HG03520 (cell line): Measurements from ENCODE around the gene SERP2.
"Not testable (repeated sequence)": the region's sequence is repeated elsewhere in the genome, so short reads cannot be mapped to it uniquely, and the experiment has no call there.

Experiments
- ATAC-seq: cut with Tn5 transposase; IDR thresholded peaks from one replicate; pipeline ENCODE4 v1.9.1; 2021; ENCODE audit warnings: mild to moderate bottlenecking, moderate library complexity; ENCODE audit not compliant: unreplicated experiment

The SERP2 gene

DNA sequence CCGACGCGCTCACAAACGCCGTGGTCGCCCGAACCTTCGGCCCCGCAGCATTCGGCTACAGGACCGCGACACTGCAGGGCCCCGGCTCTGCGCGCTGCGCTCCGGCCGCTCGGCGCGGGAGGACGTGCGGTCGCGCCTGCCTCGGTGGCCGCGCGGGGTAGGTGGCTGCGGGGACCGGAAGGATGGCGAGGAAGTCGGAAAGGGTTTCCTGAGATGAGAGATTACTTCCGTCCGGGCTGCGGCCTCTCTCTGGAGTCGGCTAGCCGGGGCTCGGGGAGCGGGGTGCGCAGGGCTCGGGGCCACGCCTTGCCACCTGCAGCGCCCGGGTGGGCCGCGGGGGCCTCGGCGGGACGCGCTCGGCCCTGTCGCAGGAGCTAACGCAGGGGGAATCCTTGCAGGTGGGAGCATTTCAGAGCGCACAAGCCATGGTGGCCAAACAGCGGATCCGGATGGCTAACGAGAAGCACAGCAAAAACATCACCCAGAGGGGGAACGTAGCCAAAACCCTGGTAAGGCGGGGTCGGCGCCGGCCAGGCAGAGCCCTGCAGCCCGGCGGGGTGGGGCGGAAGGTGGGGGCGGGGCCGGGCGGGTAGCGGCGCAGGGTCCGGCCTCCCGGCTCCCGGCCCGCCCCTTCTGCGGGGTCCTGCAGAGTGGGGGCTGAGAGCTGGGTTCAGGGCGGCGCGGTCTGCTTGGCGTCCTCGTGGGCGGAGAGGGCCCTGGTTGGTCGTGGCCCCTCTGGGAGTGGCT, at the start of gene SERP2:
Gene SERP2, plus strand, starts transcription at position 224 of the 747 bp plus-strand sequence. Its CDS starts 202 bp downstream, at position 426.
- ATAC-seq, result no peak

DNA sequence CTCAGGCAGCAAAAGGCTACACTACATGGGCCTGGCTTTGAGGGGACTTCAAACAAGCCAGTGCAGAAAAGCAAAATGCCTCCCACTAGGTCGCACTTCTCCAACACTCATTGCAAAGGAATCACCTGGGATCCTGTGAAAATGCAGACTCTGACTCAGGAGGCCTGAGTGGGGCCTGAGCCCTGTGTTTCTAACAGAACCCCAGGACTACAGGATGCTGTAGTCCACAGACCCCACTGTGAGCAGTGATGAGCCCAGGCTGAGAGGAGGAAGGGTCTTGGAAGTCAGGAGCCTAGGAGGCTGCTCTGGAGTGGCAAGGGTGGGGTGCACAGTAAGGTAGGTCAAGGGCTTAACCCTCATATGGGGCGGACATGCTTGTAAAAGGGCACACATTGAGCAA, 46.7 kb upstream of the SERP2 start:
- ATAC-seq, result no peak

DNA sequence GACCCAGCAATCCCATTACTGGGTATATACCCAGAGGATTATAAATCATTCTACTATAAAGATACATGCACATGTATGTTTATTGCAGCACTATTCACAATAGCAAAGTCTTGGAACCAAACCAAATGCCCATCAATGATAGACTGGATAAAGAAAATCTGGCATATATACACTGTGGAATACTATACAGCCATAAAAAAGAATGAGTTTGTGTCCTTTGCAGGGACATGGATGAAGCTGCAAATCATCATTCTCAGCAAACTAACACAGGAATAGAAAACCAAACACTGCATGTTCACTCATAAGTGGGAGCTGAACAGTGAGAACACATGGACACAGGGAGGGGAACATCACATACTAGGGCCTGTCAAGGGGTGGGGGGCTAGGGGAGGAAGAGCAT, 44.6 kb upstream of the SERP2 start:
- not testable (repeated sequence) for ATAC-seq

DNA sequence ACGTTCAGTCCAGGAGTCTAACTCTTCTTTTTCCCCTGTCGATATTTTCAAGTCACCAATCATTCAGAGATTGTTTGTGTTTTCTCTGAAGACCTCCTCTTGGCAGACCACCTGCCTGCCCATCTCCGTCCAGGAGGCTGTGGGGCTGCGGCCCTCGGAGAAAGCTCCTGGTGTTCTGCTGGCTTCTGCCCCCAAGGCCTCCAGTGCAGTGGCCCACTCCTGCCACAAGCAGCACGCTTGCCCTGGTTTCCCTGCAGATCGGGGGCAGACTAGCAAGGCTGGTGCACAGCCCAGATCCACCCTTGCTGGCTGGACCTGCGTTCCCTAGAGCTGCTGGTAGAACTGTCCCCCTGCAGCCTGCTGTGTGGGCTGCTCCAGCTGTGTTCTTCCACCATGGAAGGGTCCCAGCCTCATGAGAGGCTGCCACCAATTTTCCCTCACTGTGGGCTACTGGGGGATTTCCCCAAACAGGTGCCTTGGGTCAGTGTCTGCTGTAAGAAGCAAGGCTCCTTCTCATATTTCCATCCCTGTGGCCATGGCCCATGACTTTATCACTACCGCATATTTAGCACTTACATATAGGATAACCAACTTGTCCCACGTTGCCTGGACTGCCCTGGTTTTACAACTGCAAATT, 43.6 kb upstream of the SERP2 start:
- no peak for ATAC-seq

DNA sequence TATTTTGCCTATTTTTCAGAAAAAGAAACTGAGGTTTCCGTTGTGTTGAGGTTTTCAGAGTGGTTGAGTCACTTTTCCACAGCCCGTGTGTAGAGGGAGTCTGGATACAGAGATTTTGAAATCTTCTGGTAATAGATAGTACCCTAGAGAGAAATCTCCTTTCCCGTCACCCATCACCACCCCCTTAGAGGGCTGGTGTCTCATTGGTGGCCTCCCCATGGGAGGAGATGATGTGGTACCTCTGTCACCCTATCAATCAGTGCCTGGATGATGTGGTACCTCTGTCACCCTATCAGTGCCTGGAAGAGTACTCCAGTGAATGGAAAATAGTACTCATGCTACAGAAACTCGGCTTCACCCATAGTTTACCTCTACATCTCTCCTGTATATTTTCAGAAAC, 42.2 kb upstream of the SERP2 start:
- ATAC-seq, result no peak

DNA sequence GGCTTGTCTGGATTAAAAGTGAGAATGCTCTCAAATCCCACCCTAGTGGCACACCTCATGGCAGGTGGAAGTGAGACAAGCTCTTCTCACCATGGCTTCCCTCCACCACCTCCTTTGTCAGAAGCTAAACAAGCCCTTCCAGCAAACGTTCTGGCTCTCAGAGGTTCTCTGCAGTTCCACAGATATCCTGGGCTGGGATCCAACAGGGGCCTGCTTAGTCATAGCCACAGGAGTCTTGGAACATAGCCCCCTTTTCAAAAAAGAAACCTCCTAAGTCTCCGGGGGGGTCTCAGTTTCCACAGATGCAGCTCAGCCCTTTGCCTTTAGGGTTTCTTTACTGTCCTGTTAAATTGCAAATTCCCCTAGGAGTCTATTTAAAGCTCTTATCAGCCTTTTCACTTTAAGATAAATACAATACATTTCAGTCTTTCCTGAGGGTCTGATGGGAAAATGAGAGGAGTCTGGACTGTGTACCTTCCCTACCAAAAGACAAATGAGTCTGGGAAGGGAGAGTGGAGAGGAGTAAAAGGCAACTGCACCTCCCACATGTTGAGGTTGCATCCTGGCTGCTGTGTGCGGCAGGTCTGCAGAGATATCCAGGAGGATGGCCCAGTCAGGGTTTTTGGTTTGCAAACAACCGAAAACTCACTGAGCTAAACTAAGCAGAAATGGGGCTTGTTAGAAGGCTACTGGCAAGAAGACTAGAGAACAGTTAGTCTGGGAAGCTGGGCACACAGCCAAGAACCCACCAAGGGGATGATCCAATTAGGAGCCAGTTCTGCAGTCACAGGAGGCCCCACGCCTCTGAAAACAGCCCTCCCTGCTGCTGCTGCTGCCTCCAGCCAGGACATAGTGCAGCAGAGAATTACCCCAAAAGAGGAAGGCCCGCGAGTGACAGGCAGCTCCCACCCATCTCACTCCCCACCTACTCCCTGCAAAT, 41.4 kb upstream of the SERP2 start:
- no peak for ATAC-seq

DNA sequence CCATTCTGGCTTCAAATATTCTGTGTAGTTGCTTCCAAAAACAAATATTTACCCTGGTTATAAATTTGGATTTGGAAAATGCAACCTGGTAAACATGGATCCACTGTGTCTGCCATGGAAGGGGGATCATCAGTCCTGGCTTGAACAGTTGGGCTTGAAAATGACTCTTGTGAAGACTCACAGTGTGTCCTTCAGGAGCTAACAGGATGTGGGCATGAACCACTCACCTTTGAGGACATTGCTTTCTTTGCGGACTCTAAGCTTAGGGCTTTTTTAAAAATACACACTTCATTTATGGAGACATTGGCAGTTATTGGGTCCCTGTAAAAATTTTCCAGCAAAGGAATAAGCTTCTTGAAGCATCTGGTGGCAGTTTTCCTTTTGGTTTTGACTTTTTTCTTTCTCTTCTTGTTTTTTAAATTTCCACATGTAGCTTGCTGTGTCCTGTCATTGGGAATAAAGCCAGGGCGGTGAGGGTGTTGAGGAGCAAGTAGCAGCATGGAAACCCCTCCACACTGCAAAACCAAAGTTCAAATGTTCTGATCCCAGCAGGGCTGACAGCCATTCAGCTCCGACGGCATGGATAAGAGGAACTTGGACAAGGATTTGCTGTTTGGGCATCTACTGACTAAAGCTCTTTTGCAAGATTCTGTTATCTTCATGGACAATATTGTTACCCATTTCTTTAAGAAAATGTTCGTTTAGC, 39.5 kb upstream of the SERP2 start:
- ATAC-seq, result no peak

DNA sequence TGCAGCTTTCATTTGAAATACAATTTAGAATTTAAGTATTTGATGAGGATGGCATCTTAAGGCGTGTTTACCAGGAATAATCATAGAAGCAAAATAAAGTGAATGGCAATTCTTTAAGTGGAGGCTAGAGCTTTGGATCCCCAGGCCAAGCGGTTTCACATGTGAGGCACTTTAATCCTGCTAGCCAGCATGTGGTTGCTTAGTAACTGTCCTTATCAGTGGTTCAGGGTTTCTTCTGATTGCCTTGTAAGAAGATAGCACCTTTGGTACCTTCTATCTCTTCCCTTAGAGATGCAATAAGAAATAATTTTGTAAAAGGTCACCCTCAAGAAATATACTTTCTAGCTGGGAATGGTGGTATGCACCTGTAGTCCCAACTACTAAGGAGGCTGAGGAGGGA, 38.9 kb upstream of the SERP2 start:
- no peak for ATAC-seq

DNA sequence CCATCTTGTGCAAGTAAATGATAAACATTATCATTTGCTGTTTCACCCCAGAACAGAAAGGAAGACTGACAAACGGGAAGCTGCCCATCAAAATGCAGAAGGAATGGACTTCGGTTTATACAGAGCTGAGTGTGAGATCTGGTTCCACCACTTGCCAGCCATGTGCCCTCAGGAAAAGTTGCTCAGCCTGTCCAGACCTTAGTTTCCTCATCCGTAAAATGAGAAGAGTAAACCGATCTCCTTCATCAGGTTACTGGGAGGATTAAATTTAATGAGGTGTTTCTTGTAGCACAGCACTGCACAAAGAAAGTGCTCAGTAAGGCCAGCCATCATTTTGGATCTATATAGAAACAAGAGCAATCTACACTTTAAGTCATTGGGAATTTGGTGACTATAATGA, 36.7 kb upstream of the SERP2 start:
- ATAC-seq, result no peak

DNA sequence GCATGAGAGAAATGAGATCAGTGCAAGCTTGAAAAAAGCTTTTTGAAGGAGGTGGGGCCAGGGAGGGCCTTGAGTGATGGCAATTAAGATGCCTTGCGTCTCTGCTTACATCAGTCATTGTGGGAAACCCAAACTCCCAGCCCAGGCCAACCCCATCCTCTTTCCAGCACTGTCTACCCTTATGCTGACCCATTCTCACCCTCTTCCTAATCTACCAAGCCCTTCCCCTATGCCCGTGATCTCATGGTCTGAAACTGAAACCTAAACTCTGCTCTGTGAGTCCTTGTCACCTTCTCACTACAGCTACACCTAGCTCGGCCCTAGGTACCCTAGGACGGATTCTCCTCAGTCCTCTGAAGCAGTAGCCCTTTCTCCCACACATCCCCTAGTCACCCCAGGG, 36.0 kb upstream of the SERP2 start:
- no peak for ATAC-seq

DNA sequence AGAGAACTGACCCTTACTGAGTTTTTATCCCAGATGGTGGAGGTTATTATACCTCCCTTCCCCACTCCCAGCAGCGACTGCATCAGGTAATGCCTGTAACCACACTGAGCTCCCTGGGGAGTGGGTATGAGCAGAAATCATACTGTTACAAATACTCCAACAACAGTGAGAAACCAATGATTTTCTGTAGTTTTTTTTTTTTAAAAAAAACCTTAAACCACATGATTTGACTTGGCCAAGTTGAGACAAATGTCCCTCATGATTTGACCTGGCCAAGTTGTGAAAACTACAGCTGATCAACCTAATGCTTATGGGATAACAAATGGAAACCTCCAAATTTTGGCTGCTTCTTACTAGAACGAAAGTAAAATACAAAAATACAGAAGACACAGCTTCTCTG, 33.1 kb upstream of the SERP2 start:
- ATAC-seq, result no peak

DNA sequence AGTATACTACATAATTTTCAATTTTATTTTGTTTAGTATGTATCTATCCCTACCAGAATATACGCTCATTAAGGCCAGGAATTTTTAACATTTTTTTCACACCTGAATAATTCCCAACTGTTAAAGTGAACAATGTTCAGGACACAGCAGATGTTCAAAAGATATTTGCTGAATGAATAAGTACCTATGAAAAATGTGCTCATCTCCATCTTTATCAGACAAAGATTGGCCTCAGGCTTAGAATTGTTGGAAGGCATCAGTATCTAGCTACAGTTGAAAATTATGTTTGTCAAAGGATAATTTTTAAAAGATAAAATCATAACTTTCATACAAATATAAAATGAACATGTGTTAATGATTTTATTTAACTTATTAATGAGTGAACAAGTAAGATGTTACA, 30.9 kb upstream of the SERP2 start:
- ATAC-seq, result no peak

DNA sequence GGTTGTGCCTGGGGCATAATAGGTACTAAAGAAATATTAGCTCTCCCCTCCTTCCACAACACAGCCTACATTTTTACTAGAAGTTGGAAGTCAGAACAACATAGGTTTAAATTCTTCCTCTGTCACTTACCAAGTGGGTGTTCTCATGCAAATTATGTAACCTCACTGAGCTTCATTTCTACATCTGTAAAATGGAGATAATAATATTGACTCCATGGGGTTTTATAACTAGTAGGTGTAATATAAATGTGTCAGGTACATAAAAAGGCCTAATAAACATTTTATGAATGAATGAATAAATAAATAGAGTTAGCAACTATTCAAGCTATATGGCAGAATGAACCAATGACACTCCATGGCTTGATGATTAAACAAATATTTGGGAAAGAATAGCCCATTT, 27.1 kb upstream of the SERP2 start:
- ATAC-seq, result no peak

DNA sequence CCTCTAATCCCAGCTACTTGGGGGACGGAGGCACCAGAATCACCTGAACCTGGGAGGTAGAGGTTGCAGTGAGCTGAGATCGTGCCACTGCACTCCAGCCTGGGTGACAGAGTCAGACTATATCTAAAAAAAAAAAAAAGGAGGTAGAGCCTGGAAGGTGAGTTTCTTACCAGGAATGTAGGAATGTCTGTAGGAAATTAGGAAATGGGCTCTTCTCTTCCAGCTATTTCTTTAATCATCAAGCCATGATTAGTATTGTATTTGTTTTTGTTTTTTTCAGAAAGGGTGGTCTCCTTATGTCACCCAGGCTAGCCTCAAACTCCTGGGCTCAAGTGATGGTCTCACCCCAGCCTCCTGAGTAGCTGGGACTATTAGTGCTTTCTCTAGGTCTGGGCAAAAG, 26.3 kb upstream of the SERP2 start:
- ATAC-seq, result no peak

DNA sequence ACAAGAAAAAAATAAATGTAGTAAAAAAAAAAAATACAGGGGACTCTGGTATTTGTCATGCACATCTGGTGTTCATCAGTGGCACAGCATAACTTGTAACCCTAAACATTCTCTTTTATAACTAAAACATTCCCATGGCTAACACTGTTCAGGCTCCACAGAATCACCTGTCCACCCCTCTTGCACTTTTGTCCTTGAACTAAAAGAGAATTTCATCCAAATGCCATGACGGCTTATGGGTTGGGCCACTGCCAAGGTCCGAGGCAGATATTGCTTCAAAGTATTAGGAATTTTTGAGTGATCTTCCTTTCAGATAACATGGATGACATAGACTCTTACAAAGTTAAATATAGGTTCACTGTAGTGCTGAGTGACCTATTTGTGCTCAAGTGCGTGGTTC, 25.7 kb upstream of the SERP2 start:
- no peak for ATAC-seq

DNA sequence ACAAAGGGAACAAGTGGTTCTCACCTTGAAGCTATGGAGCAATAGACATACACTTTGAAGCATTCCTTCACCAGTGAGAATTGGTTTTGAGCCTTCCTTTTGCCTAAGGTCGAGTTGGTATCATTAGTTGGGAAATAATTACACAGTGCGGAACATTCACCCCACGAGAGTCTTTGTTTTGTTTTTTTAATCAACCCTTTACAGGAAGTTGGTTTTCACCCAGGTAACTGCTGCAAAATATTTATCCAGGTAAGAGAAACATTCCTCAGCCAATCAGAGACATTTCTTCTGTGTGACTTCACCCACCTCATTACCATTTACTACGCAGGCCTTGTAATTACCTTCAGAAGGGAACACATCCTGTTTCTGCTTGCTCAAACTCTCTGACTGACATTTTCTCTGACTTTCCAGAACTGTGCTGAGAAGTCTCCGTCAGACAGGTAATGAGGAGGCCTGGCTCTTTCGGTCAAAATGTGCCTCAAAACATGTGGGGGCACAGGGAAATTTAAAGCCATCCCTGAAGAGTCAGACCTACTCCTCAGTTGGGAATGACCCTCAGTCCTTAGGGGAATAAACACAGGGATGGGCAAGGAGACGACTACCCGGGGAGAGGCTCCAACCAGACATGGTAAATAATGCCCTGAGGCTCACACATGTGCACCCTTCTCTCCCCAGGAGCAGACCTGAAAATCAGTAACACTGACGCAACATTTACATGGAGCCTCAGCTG, 22.7 kb upstream of the SERP2 start:
- ATAC-seq, result no peak

DNA sequence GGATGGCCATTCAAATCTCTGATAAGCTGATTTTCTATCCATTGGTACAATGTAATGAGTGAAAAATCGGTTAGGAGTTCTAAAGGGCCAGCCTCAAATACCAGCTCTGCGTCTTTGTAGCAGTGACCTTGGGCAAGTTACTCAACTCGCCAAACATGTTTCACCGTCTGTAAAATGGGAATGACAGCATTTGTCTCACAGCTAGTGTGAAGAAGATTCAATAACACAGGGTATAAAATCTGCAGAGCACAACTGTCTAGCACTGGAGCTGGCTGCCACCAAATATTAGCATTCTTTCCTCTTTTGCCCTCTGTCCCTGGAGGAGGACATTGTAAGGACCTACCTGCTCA, 22.1 kb upstream of the SERP2 start:
- ATAC-seq, result no peak

DNA sequence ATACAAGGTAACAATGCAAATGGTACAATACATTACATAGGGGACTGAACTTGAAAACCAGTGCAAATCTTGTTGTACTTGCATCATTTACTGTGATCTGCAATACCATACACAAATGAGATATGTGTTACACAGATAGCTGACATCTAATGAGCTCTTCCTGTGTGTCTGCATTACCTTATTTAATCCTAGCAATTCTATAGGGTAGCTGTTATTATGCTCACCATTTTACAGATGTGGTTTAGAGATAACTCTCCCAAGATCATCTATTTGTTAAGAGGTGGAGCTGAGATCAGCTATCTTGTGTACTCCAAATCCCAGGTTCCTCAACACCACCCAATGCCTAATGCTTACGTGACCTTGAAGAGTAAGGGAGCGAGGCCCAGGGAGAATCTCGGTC, 21.4 kb upstream of the SERP2 start:
- no peak for ATAC-seq

DNA sequence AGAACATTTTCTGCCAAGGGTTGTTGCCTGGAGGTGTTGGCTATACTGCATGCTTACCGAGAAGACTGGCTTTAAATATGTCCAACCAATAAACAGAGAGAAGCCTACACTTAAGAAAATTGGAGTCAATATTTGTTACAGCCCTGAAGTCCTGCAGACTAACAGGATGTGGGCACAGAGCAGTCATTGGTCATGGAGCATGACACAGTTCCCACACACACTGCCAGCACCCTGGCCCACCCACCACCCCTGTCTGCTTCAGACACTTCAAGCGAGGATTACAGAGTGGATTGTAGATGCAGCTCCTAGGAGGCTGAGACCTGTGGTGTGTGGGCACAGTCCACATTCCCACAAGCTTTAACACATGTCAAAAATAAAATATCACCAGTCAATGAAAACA, 21.0 kb upstream of the SERP2 start:
- ATAC-seq, result no peak

DNA sequence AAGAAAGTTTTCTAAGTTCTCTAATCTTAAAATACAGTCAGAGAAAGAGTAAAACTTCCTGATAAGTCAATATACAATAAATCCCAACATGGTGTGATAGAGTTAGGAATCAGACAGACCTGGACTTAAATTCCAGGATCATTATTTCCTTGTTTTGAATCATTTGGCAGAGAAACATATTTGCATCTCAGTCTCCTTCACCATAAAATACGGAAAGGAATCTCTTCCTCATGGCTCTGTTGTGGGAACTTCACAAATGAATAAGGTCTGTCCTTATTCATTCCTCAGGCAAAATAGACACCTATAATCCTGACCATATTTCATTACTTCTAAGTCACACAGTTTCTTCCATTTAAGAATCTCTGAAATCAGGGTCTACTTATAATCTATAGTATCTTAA, 19.3 kb upstream of the SERP2 start:
- ATAC-seq, result no peak

DNA sequence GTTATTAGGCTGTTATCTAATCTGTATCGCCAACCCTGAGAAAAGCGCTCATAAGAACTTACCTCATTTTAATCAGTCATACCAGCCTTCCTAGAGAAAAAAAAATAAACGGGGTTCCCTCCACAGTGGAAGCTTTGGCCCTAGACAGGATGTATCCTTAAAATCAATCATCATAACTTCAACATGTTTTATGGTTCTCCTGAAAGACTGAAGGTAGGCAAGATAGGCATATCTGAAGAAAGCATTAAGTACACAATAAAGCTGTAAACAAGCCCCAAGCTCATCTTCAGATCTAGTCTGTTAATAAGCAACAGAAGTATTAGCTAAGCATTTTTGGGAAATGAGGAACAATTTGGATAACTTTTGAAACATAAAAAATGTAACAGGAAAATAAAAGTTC, 18.7 kb upstream of the SERP2 start:
- ATAC-seq, result no peak
